Stimulated activated CD8-positive, alpha-beta memory T cell treated with anti-CD3 and anti-CD28 coated beads, Interleukin-15, amount 100 ng/mL, for 1 hour (primary cell): Measurements from ENCODE around the gene ZNF140.

ENCODE experiments used
- DNase-seq: peaks from one replicate; pipeline ENCODE4 v3.0.0-alpha.2; 2020; ENCODE audit warnings: low read depth

ZNF140 gene

GRCh38 chr12:133130038-133130807 is 49.5 kb downstream of the ZNF140 start, which contains the start of the genes ZNF10 and ZNF891:
TSS of gene ZNF10 (plus strand) at chr12:133130627. CDS start at chr12:133144493, 13,866 bp downstream.
TSS of gene ZNF891 (minus strand) at chr12:133130274. CDS start at chr12:133121918, 8,356 bp downstream.
- peak; percentile 94 for DNase-seq

GRCh38 chr12:133130808-133131128 is 50.0 kb downstream of the ZNF140 start:
- no peak for DNase-seq

DNA sequence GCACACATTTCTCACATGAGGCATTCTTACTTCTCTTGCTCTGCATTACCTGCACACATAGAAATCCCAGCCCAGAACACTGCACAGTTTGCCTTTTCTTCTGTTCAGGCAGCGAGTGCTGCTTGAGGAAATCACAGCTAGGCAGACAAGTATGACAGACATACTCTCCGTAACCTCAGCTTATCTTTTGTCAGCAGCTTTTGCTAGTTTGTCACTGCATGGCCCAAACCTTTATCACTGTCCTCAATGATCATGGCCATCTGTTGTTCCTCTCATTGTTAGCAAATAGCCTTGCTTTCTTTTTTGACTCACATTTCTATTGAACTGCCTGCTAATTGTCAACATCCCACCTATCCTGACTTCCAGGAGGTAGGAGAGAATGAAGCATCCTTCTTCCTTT is 55.0 kb downstream of the ZNF140 start:
- DNase-seq = no peak

DNA sequence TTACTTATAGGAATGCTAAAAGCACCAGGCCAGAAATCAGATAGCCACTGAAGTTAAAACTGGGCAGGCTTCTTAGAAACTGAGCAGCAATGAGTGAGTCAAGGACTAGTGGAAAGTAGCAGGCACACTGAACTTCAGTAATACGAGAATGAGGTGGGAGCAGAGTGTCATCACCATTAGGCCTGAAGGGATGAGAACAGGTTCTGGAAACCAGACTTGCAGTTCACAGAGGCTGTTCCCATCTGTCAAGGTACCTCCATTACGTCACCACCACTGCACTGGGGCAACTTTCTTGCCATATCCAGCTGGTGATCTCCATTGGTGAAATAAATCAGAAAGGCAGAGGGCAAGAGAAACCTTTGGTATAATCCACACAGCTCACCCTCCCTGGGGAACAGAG is 65.3 kb downstream of the ZNF140 start:
- no peak for DNase-seq

GRCh38 chr12:133156125-133156690 is 75.5 kb downstream of the ZNF140 start:
- DNase-seq = no peak
